HG02759 (cell line): ENCODE measurements around the gene PODXL.
A peak's percentile ranks its signal among the peaks of the same experiment; 100 is the strongest.
"Not testable (repeated sequence)": the region's sequence is repeated elsewhere in the genome, so short reads cannot be mapped to it uniquely, and the experiment has no call there.

Source experiments
- ATAC-seq: cut with Tn5 transposase; IDR thresholded peaks from one replicate; pipeline ENCODE4 v1.9.1; 2021; ENCODE audit warnings: mild to moderate bottlenecking, moderate library complexity; ENCODE audit not compliant: unreplicated experiment

The PODXL gene

DNA sequence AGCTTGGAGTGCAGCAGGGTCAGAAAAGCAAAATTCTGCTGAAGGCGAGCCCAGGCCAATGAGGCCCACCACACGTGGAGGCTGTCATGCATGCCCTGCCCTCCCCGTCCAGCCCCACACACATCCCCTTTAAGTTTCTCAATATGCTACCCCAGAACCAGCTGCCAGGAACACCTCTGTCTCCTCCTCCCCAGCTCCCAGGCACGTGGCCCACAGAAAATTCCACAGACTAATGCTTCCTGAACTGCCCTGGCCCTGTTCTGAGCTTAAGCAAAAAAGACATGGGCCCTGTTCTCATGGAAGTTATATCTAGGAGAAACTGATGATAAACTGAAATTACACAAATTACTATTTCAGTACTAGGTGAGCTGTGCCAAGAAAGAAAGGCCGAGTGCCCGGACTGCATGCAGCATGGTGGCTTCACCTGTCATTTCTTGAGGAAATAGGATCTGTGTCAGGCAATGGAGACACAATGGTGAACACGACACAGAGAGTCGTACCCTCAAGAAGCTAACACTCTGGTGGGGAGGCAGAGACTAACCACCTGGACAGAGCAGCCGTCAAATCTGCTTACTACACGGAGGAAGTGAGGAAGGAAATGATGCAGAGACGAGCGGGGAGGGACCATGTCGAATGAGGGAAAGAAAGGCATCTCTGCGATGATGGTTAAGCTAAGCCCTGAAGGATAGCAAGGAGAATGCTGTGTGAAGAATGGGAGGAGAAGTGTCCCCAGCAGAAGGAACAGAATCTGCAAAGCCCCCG, 44.5 kb downstream of the PODXL start:
- ATAC-seq = no peak

DNA sequence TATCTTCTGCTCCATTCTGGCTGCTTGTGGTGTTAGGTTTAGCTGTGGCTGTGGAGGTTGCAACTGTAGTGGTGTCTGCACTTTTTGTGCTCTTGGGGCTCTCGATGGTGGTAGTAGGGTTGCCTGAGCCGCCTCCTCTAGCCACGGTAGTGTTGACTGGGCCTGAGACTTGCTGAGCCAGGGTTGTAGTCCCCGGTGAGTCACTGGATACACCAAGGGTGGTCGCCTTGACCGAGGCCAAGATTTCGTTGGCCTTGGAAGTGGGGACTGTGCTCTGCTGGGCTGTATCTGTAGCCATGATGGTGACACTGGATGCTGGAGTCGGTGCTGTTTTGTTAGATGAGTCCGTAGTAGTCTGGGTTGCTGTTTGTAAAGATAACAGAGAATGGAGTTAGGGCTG, 45.4 kb downstream of the PODXL start:
- no peak for ATAC-seq

DNA sequence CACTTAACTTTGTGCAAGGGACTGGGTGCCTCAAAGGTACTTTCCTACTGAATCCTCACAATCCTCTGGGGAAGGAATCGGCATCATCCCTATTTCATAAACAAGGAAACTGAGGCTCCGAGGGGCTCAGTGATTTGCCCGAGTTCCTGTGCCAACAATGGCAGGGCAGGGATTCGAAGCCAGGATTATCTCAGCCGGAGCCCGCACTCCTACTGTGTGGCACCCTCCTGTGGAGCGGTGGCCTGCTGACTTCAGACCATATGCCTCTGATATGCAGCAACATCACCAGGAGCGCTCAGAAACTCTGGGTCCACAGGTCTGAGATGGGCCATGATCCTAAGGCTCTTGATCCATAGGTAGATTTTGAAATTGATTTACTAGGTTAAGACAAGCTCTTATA, 46.6 kb downstream of the PODXL start:
- no peak for ATAC-seq

DNA sequence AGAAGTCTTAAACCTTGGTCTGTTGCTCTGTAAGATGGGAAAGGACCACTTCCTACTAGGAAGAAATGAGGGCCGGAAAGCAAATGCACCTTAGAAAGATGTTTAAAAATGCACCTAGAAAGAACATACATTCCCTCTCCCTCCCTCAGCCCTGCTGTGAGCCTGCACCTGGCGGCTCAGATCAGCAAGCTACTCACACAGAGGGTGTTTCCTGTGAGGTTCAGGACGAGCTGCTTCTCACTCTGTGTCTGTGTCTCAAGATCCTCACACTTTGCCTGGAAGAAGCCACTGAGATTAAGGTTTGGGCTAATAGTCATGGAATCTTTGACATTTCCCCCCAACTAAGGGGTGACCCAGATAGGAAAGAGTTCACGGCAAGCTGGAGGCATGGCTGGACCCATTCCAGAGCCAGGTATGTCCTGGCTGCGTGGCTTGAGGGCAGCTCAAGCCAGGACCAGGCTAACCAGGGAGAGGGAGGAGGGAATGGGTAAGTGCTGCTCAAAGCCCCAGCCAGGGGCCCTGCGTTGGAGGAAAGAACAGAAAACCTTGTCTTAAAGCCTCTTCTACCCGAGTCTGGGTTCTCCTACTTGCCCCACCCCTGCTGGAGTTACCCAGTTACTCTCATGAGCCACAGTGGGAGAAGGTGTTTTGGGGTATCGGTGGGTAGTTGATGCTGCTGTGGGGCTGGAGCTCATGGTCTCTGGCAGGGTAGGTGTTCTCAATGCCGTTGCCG, 47.5 kb downstream of the PODXL start:
- no peak for ATAC-seq

DNA sequence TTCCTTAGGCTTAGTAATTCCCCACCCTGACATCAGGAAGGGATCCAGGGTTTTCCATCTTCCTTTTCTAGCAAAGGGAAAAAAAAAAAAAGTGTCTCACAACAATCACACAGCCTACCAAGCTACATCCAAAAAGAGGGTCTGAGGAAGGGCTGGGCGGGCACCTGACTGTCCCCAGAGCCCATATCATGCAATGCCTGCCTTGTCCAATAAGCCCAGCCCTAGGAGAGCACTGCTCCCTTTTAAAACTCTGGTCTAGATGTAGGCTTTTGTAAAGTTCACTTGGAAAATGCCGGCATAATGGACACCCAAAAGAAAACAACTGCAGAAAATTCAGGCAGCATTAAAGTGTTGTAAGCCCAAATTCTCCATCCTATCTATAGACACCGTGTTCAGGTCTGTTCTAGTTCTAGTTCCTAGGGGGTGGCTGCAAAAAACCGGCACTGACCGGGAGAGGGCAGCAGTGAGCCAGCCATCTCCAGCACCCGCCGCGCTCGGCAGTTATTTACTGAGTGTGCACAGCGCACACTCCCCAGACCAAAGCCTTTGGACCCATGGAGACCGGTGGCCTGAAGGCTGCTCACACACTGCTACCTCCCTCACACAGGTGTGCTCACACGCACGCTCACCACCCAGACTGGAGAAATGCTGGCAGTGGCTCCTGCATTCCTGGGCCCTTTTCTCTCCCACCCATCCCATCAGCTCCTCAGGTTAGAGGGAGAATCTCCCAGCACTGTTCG, 48.7 kb downstream of the PODXL start:
- peak; percentile 87 for ATAC-seq

DNA sequence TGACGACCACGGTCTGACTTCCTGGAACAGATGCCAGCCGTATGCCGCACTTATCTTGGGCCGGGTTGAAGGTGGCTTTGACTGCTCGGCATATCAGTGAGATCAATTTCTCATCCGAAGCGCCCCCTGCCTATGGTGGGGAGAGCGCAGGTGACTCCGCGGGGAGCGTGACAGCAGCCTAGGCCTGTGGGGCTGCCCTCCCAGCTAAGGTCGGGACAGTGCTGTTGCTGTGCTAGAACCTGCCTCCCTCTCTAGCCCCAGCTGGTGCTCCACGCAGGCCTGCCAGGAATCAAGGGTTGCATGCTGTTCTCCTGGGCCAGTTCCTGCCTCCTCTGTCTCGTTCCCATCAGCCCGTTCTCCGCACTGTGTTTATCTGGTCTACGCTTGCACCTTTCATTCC, 49.8 kb downstream of the PODXL start:
- ATAC-seq = no peak

DNA sequence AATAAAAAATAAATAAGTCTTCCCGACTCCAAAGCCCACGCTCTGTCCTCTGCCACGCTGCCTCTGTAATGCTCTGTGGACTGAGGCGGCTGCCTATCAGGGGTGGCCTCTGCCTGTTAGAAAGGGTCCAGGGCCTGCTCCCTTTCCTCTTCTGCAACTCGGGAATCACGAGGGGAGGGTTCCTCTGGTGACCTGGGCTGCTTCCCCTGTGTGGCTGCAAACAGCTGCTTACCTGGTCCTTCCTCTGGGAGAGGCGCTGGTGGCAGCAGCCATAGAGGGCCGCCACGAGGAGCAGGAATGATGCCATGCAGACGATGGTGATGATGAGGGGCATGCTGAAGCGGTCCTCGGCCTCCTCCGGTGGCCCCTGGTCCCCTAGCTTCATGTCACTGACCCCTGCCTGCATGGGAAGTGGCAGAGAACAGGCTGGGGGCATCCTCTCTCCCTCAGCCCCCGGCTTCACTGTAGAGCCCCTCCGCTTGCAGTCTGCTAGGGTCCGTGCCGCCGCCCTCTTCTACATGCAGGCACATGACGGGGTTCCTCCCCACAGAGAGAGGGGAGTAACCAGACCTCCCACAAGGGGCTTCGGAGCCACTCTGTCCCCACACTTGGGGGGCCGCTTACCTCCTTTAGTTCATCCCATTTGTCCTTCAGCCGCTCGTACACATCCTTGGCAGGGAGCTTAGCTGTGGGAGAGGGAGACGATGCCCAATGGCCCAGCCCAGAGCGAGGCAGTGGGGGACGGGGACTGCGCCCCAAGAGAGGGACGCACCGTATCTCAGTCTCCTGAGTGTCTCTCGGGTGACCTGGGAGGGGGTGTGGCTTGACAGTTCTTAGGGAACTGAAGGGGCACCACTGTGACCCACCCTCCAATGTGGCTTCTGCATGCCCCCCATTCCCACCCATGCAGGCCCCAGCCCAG, 50.5 kb downstream of the PODXL start:
- ATAC-seq = no peak

DNA sequence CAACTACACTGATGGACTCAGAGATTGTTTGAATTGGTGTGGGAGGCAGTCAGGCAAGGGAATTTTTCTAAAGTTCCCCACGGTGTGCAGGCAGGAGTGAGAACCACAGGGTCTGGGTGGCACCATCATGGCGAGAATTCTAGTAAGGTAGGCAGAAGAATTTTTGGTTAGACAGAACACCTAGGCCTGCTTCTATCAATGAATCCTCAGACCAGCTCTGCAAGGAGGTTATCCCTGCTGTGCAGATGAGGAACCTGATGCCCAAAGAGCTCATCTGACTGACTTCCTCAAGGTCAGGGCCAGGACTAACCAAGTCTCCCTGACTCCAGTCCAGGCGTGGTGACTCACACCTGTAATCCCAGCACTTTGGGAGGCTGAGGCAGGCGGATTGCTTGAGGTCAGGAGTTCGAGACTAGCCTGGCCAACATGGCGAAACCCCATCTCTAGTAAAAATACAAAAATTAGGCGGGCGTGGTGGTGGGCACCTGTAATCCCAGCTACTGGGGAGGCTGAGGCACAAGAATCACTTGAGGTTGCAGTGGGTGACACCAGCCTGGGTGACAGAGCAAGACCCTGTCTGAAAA, 51.3 kb downstream of the PODXL start:
- not testable (repeated sequence) for ATAC-seq

DNA sequence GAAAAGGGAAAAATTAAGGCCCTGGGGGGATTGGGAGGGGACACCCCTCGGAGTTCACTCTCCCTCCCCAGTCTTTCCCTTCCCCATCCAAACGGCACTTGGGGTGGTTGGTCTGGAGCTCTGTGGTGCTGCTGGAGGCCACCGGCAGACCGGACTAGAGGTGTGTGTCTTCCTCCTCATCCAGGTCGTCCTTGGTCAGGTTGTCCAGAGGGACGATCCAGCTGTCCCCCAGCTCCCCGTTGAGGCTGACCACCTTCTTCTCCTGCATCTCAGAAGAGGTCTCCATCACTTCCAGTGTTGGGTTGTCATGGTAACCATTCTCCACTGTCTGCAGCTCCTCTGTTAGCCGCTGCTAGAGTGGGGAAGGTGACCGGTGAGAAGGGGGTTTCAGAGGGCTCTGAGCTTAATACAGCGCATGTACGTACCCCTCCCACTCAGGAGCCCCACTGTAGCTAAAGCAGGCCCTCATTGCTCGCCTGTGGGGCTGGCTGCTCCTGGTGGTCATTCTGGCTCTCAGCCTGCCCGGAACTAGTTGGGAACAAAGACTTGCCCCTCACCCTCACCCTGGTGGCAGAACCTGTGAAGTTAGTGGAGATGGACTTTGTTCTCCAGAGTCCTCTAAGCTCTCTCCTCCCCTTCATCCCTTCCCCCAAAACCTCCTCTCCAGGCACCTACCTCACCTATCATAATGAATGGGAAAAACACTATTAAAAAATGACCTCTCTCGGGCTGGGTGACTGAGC, 52.1 kb downstream of the PODXL start:
- ATAC-seq = no peak

DNA sequence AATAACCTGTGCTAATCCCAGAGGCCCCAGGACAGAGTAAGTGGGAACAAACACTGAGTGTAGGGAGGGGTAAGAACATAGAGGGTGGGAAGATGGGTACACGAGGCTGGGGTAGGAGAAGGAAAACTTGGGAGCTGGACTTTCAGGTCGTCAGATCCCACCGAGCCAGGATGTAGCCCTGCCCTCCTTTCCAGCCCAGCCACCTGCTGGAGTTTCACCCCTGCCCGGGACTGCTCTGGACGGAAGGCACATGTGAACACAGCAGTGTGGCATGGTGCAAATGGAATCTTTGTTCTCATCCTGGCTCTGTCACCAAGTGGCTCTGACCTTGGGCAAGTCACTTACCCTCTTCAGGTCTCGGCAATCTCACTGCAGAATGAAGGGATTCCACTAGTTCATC, 52.8 kb downstream of the PODXL start:
- ATAC-seq = no peak

DNA sequence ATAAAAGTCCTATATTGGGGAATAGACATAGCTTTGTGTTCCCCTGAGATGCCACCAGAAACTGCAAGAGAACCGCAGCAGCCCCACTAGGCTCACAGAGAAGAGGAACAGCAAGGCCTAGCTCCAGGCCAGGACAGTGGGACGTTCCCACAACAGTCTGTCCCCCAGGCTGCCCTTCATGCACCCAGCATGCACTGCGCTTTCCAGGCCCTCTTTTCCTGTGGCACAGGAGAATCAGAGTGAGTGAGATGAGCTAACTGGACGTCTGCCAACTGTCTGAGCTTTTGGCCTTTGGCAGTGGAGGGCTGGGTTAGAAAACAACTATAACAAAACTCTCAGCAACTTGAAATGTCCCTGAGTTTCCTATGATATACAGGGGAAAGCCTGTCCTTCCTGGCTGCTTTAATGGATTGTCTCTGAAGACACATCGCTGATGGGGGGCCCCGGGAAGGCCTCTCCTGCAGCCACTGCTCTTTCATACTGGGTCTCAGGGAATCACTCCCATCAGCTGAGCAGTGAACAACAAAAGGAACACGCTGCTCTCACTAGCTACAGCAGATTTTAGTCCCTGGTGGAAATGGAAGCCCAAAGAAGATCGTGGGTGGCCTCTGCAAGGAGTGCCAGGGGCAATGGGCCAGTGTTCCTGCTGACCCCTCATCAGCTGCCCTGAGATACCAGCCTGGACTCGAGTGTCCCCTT, 53.5 kb downstream of the PODXL start:
- ATAC-seq = no peak

DNA sequence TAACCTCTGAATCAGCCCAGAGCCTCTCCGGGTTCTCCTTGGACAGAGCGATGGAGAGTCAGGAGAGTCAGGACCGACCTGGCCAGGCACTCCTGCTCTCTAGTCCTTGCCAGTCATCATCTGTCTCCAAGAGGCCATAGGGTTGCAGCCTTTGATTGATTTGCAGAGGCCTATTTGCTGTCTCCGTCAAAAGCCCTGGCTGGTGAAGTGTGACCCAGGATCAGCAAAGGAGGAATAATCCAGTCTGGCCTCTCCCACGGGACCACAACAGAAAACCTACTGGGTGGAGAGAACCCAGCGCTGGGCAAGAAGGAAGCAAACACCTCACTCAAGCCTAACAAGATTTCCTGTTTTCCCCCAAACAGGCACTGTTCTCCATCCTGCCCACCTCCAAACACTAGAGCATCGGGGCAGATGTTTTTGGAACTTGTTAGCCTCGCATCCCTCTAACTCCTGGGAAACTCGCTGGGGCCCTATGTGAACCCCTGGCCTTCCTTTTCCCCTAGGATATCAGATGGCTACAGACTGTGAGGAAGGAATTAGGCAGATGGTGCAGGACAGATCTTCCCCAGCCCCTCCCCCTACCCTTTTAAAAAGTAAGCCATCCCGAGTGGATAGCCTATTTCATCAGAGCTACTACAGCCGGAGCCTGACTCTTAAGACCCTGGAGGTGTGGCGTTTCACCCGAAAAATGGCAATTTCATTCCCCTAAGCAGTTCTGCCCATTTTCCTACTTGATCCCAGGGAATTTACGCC, 54.3 kb downstream of the PODXL start:
- ATAC-seq = no peak

DNA sequence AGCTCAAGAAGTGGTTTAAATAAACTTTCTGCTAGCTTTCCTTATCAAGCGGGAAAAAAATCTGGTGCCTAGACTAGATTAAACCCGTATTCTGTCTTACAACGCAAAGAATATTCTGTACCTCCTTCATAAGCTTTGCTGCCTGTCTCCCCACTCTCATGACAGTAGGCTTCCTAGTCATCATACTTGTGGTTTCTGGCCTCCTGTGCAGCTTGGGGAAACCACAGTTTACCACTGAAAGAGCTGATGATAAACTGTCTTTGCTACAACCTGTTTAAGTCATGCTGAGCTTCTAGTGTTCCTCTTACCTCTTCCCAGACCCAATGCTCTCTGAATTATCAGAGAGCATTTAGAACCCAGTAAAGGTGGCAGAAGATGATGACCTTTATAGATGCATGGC, 55.0 kb downstream of the PODXL start:
- peak; percentile 87 for ATAC-seq

DNA sequence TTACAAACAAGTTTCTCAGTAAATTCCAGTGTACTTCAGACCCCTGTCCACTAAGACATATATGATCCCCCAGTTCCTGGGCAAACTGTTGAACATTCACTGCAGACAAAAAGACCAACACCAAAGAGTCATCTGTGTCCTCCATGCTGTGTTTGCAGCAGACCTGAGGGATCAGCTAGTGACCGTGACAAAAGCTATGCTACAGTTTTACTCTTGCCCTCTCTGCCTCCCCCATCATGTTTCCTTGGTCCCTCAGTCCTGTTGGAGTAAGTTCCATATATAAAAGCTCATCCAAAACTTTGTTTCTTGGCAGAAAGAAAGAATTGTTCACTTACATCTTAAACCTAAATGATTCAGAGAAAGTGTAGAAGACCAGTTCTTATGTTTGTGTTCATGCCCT, 56.1 kb downstream of the PODXL start:
- no peak for ATAC-seq

DNA sequence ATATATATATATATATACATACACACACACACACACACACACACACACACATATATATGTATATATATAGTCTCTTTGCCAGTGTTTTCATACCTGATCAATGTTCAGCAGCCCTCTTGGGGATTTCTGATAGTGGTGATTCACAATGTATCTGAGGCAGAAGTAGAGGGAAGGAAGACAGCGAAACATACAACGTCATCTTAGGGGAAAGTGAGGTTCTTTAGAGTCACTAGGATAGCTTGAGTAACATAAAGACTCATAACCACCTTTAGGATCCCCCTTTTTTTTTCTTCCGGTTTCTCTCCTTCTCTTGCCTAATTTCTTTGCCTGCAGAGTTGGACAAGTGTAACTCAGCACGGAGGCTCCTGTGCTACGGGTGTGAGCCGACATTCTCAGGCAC, 56.6 kb downstream of the PODXL start:
- no peak for ATAC-seq

DNA sequence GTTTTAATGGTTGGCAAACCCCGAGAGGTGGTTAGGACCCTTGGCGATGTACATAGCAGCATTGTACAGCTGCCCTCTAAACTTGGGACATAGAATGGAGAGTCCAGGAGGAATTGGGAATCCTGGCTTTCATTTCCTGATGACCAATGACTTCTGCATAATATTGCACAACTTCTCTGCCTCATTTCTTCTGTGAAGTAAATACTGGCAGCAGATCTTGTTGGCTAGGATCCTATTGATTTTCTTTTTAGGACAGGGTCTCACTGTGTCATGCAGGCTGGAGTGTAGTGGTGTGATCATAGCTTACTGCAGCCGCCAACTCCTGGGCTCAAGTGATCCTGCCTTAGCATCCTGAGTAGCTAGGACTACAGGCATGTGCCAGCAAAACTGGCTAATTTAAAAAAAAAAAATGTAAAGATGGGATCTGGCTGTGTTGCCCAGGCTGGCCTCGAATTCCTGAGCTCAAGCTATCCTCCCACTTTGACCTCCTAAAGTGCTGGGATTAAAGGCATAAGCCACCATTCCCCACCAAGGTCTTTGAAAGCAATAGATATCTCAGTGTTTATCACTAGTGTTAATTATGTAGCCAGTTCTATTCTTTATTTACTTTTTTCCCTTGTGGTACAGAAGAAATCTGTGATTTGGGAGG, 58.1 kb downstream of the PODXL start:
- ATAC-seq = no peak

DNA sequence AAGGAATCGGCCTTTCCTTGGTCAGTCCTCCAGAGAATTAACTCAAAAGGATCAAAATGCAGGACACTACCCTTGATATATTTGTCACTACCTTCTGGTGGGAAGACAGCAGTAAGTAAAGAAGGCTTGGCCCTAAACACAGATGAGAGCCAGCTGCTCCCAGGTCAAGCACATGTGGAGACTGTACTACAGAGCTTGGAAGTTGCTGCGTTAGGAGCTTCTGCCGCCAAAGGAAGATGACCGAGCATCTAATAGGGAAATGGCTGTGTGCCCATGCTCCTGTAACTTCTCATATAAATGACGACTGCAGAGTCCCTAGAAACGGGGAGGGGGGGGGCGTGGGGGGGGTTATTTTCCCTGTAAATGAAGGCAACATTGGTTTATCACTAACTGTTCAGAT, 59.0 kb downstream of the PODXL start:
- no peak for ATAC-seq
